Measurements from ENCODE around the gene SBK1. TPM values are rescaled to one million over a fixed set of nuclear protein-coding genes. Genes with fewer than 3 reads are reported as not detected.

SBK1 gene
- total RNA-seq, result under 0.01 and 0.06 TPM in 2 replicates

GRCh38 chr16:28291651-28292626 is at the start of gene SBK1:
TSS of gene SBK1 (plus strand) at chr16:28292525. CDS start at chr16:28317392, 24,867 bp downstream.

GRCh38 chr16:28363408-28363807 is 71.1 kb downstream of the SBK1 start, which contains the start of gene NPIPB6:
TSS of gene NPIPB6 (minus strand) at chr16:28363508. CDS start at chr16:28362822, 686 bp downstream.

Other genes with a start within 250 kb of the SBK1 start
- gene GSG1L, start 228.8 kb upstream of the SBK1 start, total RNA-seq, result 1.8 TPM in 1 of 2 replicates, not detected in the other
- gene XPO6, start 80.6 kb upstream of the SBK1 start, total RNA-seq, result 43.9 and 188 TPM in 2 replicates
- not detected in 2 replicates for gene NPIPB6, start 71.0 kb downstream of the SBK1 start, total RNA-seq
- gene EIF3CL, start 111.3 kb downstream of the SBK1 start, total RNA-seq, result 87.3 and 129 TPM in 2 replicates
- not detected in 2 replicates for gene NPIPB7, start 179.8 kb downstream of the SBK1 start, total RNA-seq
- gene CLN3, start 199.5 kb downstream of the SBK1 start, total RNA-seq, result 16.0 and 27.2 TPM in 2 replicates
- not detected in 2 replicates for gene APOBR, start 202.1 kb downstream of the SBK1 start, total RNA-seq
- not detected in 2 replicates for gene IL27, start 214.3 kb downstream of the SBK1 start, total RNA-seq
- 5.7 and 8.4 TPM in 2 replicates for gene NUPR1, start 246.4 kb downstream of the SBK1 start, total RNA-seq

All from bladder microvascular endothelial cell (primary cell).